Neutrophil (primary cell): ENCODE results near the gene CCNT1.

Source experiments
- H3K27ac ChIP-seq: fragments of 200-600 bp; sonication (generic); 2 replicates; pipeline ENCODE4 v1.5.1; 2016; ENCODE audit warnings: mild to moderate bottlenecking, moderate library complexity
- H3K27me3 ChIP-seq: fragments of 200-600 bp; sonication (generic); 2 replicates; pipeline ENCODE4 v1.6.0; 2016; ENCODE audit warnings: mild to moderate bottlenecking
- H3K36me3 ChIP-seq: fragments of 200-600 bp; sonication (generic); 2 replicates; pipeline ENCODE4 v1.5.1; 2017
- H3K4me1 ChIP-seq, 2 experiments: fragments of 200-600 bp in 1 of 2; sonication (generic) in 1 of 2; 1 replicate in 1 of 2; 2 replicates in 1 of 2; pipeline versions ENCODE4 v1.5.1 to v1.6.1; 2013 to 2016; ENCODE audit warnings: low read depth in 1 of 2, low read length in 1 of 2, mild to moderate bottlenecking in 1 of 2, moderate library complexity in 1 of 2; ENCODE audit not compliant: control insufficient read depth in 1 of 2, insufficient read depth in 1 of 2
- H3K4me3 ChIP-seq, 2 experiments: fragments of 200-600 bp in 1 of 2; sonication (generic) in 1 of 2; 1 replicate in 1 of 2; 2 replicates in 1 of 2; pipeline ENCODE4 v1.5.1; 2013 to 2016; ENCODE audit warnings: low read depth in 1 of 2, low read length in 1 of 2, mild to moderate bottlenecking in 1 of 2, moderate library complexity in 1 of 2
- H3K9me3 ChIP-seq: fragments of 200-600 bp; sonication (generic); 2 replicates; pipeline ENCODE4 v1.5.1; 2016
- CTCF ChIP-seq: fragments of 200-600 bp; sonication (generic); IDR thresholded peaks from 2 replicates; pipeline ENCODE4 v1.5.1; 2016; ENCODE audit warnings: antibody characterized with exemption

The CCNT1 gene

GRCh38 chr12:48696626-48697025 lies 19.9 kb downstream of the CCNT1 start:
- no peak for TF ChIP-seq CTCF
- no peaks in the 10 kb centered on the region for H3K27me3 ChIP-seq
- no peak overlapping the region for H3K4me3 ChIP-seq
- H3K36me3 ChIP-seq: peaks cover 72% of the 10 kb centered on the region
- H3K4me1 ChIP-seq: peaks cover 9 to 10% of the 10 kb centered on the region in 2 experiments
- H3K27ac ChIP-seq: peak overlapping the region; percentile 35
- no peaks in the 10 kb centered on the region for H3K9me3 ChIP-seq

- peaks cover 9 to 10% of the 10 kb centered on the region in 2 experiments for H3K4me1 ChIP-seq
- no peak for TF ChIP-seq CTCF
- no peaks in the 10 kb centered on the region for H3K27me3 ChIP-seq
- no peak overlapping the region for H3K4me3 ChIP-seq
- peaks cover 78% of the 10 kb centered on the region for H3K36me3 ChIP-seq
- H3K9me3 ChIP-seq: no peaks in the 10 kb centered on the region
- no peak overlapping the region for H3K27ac ChIP-seq
Measured at GRCh38 chr12:48695859-48696258, 20.6 kb downstream of the CCNT1 start.

GRCh38 chr12:48694038-48694437 lies 22.5 kb downstream of the CCNT1 start:
- Histone ChIP-seq H3K36me3 (peaks cover 72% of the 10 kb centered on the region), H3K9me3 (no peaks in the 10 kb centered on the region), H3K27ac (no peak overlapping the region), H3K4me3 (no peak overlapping the region), H3K4me1 (peaks cover 9 to 10% of the 10 kb centered on the region in 2 experiments), H3K27me3 (no peaks in the 10 kb centered on the region)
- TF ChIP-seq CTCF: no peak

- no peak for TF ChIP-seq CTCF
- H3K4me3 ChIP-seq: no peak overlapping the region
- H3K27me3 ChIP-seq: no peaks in the 10 kb centered on the region
- H3K27ac ChIP-seq: no peak overlapping the region
- H3K9me3 ChIP-seq: no peaks in the 10 kb centered on the region
- peaks cover 71% of the 10 kb centered on the region for H3K36me3 ChIP-seq
- peaks cover 9 to 10% of the 10 kb centered on the region in 2 experiments for H3K4me1 ChIP-seq
Measured at GRCh38 chr12:48693572-48693971, 22.9 kb downstream of the CCNT1 start.

GRCh38 chr12:48691826-48692487 lies 24.6 kb downstream of the CCNT1 start:
- Histone ChIP-seq H3K36me3 (peaks cover 69% of the 10 kb centered on the region), H3K27ac (no peak overlapping the region), H3K4me1 (peaks cover 6 to 8% of the 10 kb centered on the region in 2 experiments), H3K4me3 (no peak overlapping the region), H3K27me3 (no peaks in the 10 kb centered on the region), H3K9me3 (no peaks in the 10 kb centered on the region)
- TF ChIP-seq CTCF: no peak
